ENCODE data around the gene SGF29. TPM values are rescaled to one million over a fixed set of nuclear protein-coding genes. Genes with fewer than 3 reads are reported as not detected.
"Not testable (repeated sequence)": the region's sequence is repeated elsewhere in the genome, so short reads cannot be mapped to it uniquely, and the experiment has no call there.

The SGF29 gene
- total RNA-seq, 1 experiment from 2014 or later, result 22.3 TPM

DNA sequence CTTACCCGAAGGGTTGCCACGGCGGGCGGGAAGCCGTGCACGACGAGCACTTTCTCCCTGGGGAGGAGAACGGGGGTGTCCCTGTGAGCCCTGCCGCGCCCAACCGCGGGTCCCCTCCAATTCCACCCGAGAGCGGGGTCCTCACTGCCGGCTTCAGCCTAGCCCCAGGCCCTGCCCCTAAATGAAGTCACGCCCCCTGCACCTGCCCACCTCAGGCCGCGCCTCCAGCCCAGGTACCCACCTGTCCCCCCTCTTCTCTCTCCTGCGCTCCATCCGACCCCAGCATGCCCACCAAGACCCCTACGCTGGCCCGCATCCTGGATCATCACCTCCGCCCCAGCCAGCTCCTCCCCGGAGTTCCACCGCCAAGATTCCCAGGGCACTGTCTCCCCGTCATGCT is 60.2 kb downstream of the SGF29 start:
- CTCF ChIA-PET, result not testable (repeated sequence)

DNA sequence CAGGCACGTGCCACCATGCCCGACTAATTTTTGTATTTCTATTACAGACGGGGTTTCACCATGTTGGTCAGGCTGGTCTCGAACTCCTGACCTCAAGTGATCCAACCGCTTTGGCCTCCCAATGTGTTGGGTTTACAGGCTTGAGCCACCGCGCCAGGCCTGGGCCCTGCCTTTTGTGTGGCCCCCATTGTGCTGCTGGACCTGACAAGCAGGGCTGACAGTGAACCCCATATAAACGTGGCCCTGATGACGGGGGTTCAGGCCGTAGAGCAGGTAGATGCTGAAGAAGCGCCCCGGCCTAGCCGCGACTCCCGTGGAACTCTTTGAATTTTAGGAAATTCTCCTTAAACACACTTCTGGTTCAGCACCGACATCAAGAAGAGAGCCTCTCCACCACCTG is 60.8 kb downstream of the SGF29 start:
- H3F3A ChIP-seq (ENCODE audit: low read length, unreplicated experiment); CTCF ChIA-PET; H3K9me3 ChIP-seq (ENCODE audit: low read length); H3K27me3 ChIP-seq (ENCODE audit: low read length); H3K79me2 ChIP-seq (ENCODE audit: low read length); H3K36me3 ChIP-seq (ENCODE audit: low read depth, low read length); BruUV-seq (replicated peaks); H4K20me1 ChIP-seq (ENCODE audit: low read length); POLR2A ChIA-PET (ENCODE audit: unreplicated experiment); H3K4me1 ChIP-seq (ENCODE audit: insufficient read depth, low read length); DNase-seq; H2AFZ ChIP-seq (ENCODE audit: low read length); H3K4me2 ChIP-seq (ENCODE audit: low read length); ATAC-seq; H3K9ac ChIP-seq (ENCODE audit: low read length); H3K4me3 ChIP-seq (ENCODE audit: low read length); H3K27ac ChIP-seq (ENCODE audit: low read length); H3K9me2 ChIP-seq (replicated peaks; ENCODE audit: low read length); intact Hi-C loops (cut with micrococcal nuclease): not testable (repeated sequence)

More for the DNA sequence above, 60.2 kb downstream of the SGF29 start:
- DNase-seq; intact Hi-C loops (cut with micrococcal nuclease); H3K9me2 ChIP-seq (replicated peaks; ENCODE audit: low read length); H3K27me3 ChIP-seq (ENCODE audit: low read length); H3F3A ChIP-seq (ENCODE audit: low read length, unreplicated experiment); H3K79me2 ChIP-seq (ENCODE audit: low read length); POLR2A ChIA-PET (ENCODE audit: unreplicated experiment); H3K4me1 ChIP-seq (ENCODE audit: insufficient read depth, low read length); BruUV-seq (replicated peaks); H3K9me3 ChIP-seq (ENCODE audit: low read length); H4K20me1 ChIP-seq (ENCODE audit: low read length); ATAC-seq; H3K27ac ChIP-seq (ENCODE audit: low read length); H3K4me3 ChIP-seq (ENCODE audit: low read length); H3K36me3 ChIP-seq (ENCODE audit: low read depth, low read length); H2AFZ ChIP-seq (ENCODE audit: low read length); H3K4me2 ChIP-seq (ENCODE audit: low read length); H3K9ac ChIP-seq (ENCODE audit: low read length): not testable (repeated sequence)

DNA sequence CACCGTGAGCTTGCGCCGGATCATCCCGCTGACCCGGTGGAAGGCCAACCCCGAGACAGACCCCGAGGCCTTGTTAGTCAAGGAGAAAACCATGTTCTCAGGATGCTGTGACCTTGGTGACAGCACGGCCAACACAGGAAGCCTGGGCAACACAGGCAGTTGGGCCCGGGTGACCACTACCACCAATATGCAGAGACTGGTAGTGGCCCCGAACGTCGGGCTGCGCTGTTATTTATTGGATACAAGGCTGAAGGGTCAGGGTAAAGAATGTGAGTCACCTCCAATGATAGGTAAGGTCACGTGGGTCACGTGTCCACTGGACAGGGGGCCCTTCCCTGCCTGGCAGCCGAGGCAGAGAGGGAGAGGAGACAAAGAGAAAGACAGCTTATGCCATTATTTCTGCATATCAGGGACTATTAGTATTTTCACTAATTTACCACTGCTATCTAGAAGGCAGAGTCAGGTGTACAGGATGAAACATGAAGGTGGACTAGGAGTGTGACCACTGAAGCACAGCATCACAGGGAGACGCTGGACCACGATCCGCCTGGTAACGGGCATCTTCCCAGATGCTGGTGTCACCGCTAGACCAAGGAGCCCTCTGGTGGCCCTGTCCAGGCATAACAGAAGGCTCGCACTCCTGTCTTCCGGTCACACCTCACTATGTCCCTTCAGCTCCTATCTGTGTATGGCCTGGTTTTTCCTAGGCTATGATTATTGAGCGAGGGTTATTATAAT is 61.9 kb downstream of the SGF29 start:
- ATAC-seq; H3K9me2 ChIP-seq (replicated peaks; ENCODE audit: low read length); intact Hi-C loops (cut with micrococcal nuclease); H3K79me2 ChIP-seq (ENCODE audit: low read length); H4K20me1 ChIP-seq (ENCODE audit: low read length); H3K4me1 ChIP-seq (ENCODE audit: insufficient read depth, low read length); BruUV-seq (replicated peaks); H2AFZ ChIP-seq (ENCODE audit: low read length); H3K27me3 ChIP-seq (ENCODE audit: low read length); H3K4me3 ChIP-seq (ENCODE audit: low read length); H3F3A ChIP-seq (ENCODE audit: low read length, unreplicated experiment); H3K27ac ChIP-seq (ENCODE audit: low read length); H3K9ac ChIP-seq (ENCODE audit: low read length); CTCF ChIA-PET; H3K4me2 ChIP-seq (ENCODE audit: low read length); H3K36me3 ChIP-seq (ENCODE audit: low read depth, low read length); POLR2A ChIA-PET (ENCODE audit: unreplicated experiment); H3K9me3 ChIP-seq (ENCODE audit: low read length): not testable (repeated sequence)
- peak; percentile 46 for DNase-seq
- TF ChIP-seq, protein P1, sequence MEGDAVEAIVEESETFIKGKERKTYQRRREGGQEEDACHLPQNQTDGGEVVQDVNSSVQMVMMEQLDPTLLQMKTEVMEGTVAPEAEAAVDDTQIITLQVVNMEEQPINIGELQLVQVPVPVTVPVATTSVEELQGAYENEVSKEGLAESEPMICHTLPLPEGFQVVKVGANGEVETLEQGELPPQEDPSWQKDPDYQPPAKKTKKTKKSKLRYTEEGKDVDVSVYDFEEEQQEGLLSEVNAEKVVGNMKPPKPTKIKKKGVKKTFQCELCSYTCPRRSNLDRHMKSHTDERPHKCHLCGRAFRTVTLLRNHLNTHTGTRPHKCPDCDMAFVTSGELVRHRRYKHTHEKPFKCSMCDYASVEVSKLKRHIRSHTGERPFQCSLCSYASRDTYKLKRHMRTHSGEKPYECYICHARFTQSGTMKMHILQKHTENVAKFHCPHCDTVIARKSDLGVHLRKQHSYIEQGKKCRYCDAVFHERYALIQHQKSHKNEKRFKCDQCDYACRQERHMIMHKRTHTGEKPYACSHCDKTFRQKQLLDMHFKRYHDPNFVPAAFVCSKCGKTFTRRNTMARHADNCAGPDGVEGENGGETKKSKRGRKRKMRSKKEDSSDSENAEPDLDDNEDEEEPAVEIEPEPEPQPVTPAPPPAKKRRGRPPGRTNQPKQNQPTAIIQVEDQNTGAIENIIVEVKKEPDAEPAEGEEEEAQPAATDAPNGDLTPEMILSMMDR (conservative IDR thresholded peaks at IDR 0.05; ENCODE audit: low read depth, low read length), result peak; percentile 46; the same call in 1 of the 2 replicates

DNA sequence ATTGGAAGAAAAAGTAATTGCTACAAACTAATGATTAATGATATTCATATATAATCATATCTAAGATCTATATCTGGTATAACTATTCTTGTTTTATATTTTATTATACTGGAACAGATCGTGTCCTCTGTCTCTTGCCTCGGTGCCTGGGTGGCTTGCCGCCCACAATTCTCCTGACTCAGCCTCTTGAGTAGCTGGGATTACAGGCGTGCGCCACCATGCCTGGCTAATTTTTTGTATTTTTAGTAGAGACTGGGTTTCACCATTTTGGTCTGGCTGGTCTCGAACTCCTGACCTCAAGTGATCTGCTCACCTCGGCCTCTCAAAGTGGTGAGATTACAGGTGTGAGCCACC is 62.5 kb downstream of the SGF29 start:
- H3K4me3 ChIP-seq (ENCODE audit: low read length); BruUV-seq (replicated peaks); POLR2A ChIA-PET (ENCODE audit: unreplicated experiment); ATAC-seq; H3K27ac ChIP-seq (ENCODE audit: low read length); H3K79me2 ChIP-seq (ENCODE audit: low read length); H3K4me1 ChIP-seq (ENCODE audit: insufficient read depth, low read length); H4K20me1 ChIP-seq (ENCODE audit: low read length); H3K9me2 ChIP-seq (replicated peaks; ENCODE audit: low read length); H3K9me3 ChIP-seq (ENCODE audit: low read length); CTCF ChIA-PET; H3K9ac ChIP-seq (ENCODE audit: low read length); H3K36me3 ChIP-seq (ENCODE audit: low read depth, low read length); H3K27me3 ChIP-seq (ENCODE audit: low read length); H2AFZ ChIP-seq (ENCODE audit: low read length); H3K4me2 ChIP-seq (ENCODE audit: low read length); DNase-seq; H3F3A ChIP-seq (ENCODE audit: low read length, unreplicated experiment); intact Hi-C loops (cut with micrococcal nuclease): not testable (repeated sequence)
